GM12891 (cell line): ENCODE data around the gene FERMT2.

Experiments used
- DNase-seq: peaks from one replicate; pipeline ENCODE4 v3.0.0; 2011; ENCODE audit warnings: low spot score; ENCODE audit not compliant: insufficient read length
- FAIRE-seq: peaks from 2 replicates; lab custom pipeline; 2011; peaks lifted over from hg19 to GRCh38; lab: Jason Lieb, UNC
- PAX5 ChIP-seq: IDR thresholded peaks from 2 replicates; pipeline ENCODE4 v1.6.1; 2011; ENCODE audit warnings: low read length, moderate library complexity, mild to moderate bottlenecking; ENCODE audit not compliant: insufficient read depth, severe bottlenecking
- POLR2A ChIP-seq: IDR thresholded peaks from 2 replicates; pipeline ENCODE4 v1.6.1; 2011; ENCODE audit warnings: low read depth, low read length, control low read depth
- POLR2AphosphoS5 ChIP-seq: IDR thresholded peaks from 2 replicates; pipeline ENCODE4 v1.6.1; 2011; ENCODE audit warnings: low read depth, low read length, control low read depth
- POU2F2 ChIP-seq: IDR thresholded peaks from 2 replicates; pipeline ENCODE4 v1.6.1; 2011; ENCODE audit warnings: low read depth, mild to moderate bottlenecking, control low read depth, low read length, moderate library complexity
- SPI1 ChIP-seq: IDR thresholded peaks from 2 replicates; pipeline ENCODE4 v1.6.1; 2011; ENCODE audit warnings: low read depth, low read length, control low read depth
- TAF1 ChIP-seq: IDR thresholded peaks from 2 replicates; pipeline ENCODE4 v1.6.1; 2011; ENCODE audit warnings: low read depth, low read length, control low read depth

Gene FERMT2

GRCh38 chr14:52974406-52974805, 23.6 kb upstream of the FERMT2 start:
- no peak for DNase-seq
- FAIRE-seq = no peak
- TF ChIP-seq POLR2A (no peak), POLR2AphosphoS5 (no peak), TAF1 (no peak), SPI1 (no peak), PAX5 (no peak), POU2F2 (no peak)

- no peak for TF ChIP-seq SPI1
- no peak for TF ChIP-seq TAF1
- TF ChIP-seq POLR2A = no peak
- no peak for TF ChIP-seq PAX5
- no peak for TF ChIP-seq POU2F2
- DNase-seq = peak; percentile 37
- FAIRE-seq = peak; percentile 72
Measured at GRCh38 chr14:52961060-52961639, 10.3 kb upstream of the FERMT2 start.

- FAIRE-seq = no peak
- DNase-seq = no peak
- TF ChIP-seq POLR2AphosphoS5 = no peak
- no peak for TF ChIP-seq PAX5
- no peak for TF ChIP-seq POLR2A
- TF ChIP-seq POU2F2 = no peak
- TF ChIP-seq SPI1 = no peak
- TF ChIP-seq TAF1 = no peak
Measured at GRCh38 chr14:52960627-52961026, 9.8 kb upstream of the FERMT2 start.

GRCh38 chr14:52954346-52955214, 3.7 kb upstream of the FERMT2 start:
- no peak for FAIRE-seq
- TF ChIP-seq PAX5 = no peak
- no peak for TF ChIP-seq POLR2A
- no peak for TF ChIP-seq TAF1
- no peak for TF ChIP-seq POLR2AphosphoS5
- TF ChIP-seq SPI1 = no peak
- no peak for DNase-seq

- no peak for DNase-seq
- no peak for TF ChIP-seq POLR2A
- no peak for TF ChIP-seq SPI1
- TF ChIP-seq POLR2AphosphoS5 = no peak
- no peak for TF ChIP-seq POU2F2
- no peak for TF ChIP-seq PAX5
- TF ChIP-seq TAF1 = no peak
- no peak for FAIRE-seq
Measured at GRCh38 chr14:52951681-52952554, 1.1 kb upstream of the FERMT2 start.

GRCh38 chr14:52950410-52950897, 396 bp downstream of the FERMT2 start:
- FAIRE-seq (peak; percentile 33), DNase-seq (no peak)
- TF ChIP-seq POU2F2 = no peak
- TF ChIP-seq POLR2A = no peak
- TF ChIP-seq TAF1 = no peak
- no peak for TF ChIP-seq PAX5
- TF ChIP-seq POLR2AphosphoS5 = no peak
- no peak for TF ChIP-seq SPI1

- DNase-seq (no peak), FAIRE-seq (no peak)
- TF ChIP-seq SPI1 = no peak
- TF ChIP-seq POU2F2 = no peak
- no peak for TF ChIP-seq PAX5
- no peak for TF ChIP-seq POLR2AphosphoS5
- TF ChIP-seq TAF1 = no peak
- TF ChIP-seq POLR2A = no peak
Measured at GRCh38 chr14:52949711-52950409, 990 bp downstream of the FERMT2 start.

GRCh38 chr14:52949249-52949648, 1.6 kb downstream of the FERMT2 start:
- FAIRE-seq (no peak), DNase-seq (no peak)
- TF ChIP-seq TAF1 (no peak), POLR2A (no peak), SPI1 (no peak), PAX5 (no peak), POLR2AphosphoS5 (no peak), POU2F2 (no peak)
